Nephron (organoid): ENCODE measurements around the gene POLD4.
"Not testable (repeated sequence)": the region's sequence is repeated elsewhere in the genome, so short reads cannot be mapped to it uniquely, and the experiment has no call there.

Experiments
- H3K27ac Mint-ChIP-seq, 3 experiments: 2 replicates each; pipeline ENCODE4 v1.8.0; 2020; ENCODE audit warnings: mixed read lengths in 3 of 3, mild to moderate bottlenecking in 2 of 3, moderate library complexity in 1 of 3
- H3K27me3 Mint-ChIP-seq: 2 replicates; pipeline ENCODE4 v1.8.0; 2021; ENCODE audit warnings: low read depth, mild to moderate bottlenecking, moderate library complexity, mixed read lengths
- H3K36me3 Mint-ChIP-seq: 2 replicates; pipeline ENCODE4 v1.8.0; 2020; ENCODE audit warnings: low read depth, mixed read lengths
- H3K4me1 Mint-ChIP-seq: 2 replicates; pipeline ENCODE4 v1.8.0; 2020; ENCODE audit warnings: mixed read lengths
- H3K4me3 Mint-ChIP-seq, 3 experiments: 2 replicates each; pipeline ENCODE4 v1.8.0; 2020; ENCODE audit warnings: mild to moderate bottlenecking in 3 of 3, mixed read lengths in 3 of 3, moderate library complexity in 2 of 3
- H3K9me3 Mint-ChIP-seq: 2 replicates; pipeline ENCODE4 v1.8.0; 2020; ENCODE audit warnings: mixed read lengths
- CTCF ChIP-seq, 3 experiments: fragments of 200-600 bp; sonication (generic); IDR thresholded peaks; one replicate each; pipeline ENCODE4 v1.5.0; 2021; ENCODE audit warnings: antibody characterized with exemption in 3 of 3; ENCODE audit not compliant: unreplicated experiment in 3 of 3

POLD4 gene

DNA sequence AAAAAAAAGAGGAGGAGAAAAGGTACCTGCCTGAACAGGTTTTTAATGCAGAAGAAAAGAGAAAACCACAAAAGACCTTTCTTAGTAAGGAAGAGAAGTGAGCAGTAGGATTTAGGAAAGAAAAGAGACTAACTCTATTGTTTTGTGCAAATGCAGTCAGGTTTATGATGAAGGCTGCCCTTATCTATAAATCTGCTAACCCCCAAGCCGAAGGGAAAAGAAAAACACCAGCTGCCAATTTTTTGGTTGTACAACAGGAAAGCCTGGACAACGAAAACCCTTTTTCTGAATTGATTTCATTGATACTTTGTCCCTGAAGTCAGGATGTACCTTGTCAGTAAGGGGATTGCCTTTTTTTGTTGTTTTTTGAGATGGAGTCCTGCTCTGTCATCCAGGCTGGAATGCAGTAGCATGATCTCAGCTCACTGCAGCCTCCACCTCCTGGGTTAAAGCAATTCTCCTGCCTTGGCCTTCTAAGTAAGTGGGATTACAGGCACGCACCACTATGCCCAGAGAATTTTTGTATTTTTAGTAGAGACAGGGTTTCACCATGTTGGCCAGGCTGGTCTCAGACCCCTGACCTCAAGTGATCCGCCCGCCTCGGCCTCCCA, 21.2 kb downstream of the POLD4 start:
- Mint-ChIP-seq H3K36me3 (peaks cover 10% of the 10 kb centered on the region), H3K4me3 (no peak overlapping the region), H3K27ac (no peak overlapping the region), H3K4me1 (no peaks in the 10 kb centered on the region), H3K27me3 (no peaks in the 10 kb centered on the region), H3K9me3 (no peaks in the 10 kb centered on the region)
- no peak for TF ChIP-seq CTCF (IDR thresholded peaks at IDR 0.05; ENCODE audit: unreplicated experiment in 3 of 3)

DNA sequence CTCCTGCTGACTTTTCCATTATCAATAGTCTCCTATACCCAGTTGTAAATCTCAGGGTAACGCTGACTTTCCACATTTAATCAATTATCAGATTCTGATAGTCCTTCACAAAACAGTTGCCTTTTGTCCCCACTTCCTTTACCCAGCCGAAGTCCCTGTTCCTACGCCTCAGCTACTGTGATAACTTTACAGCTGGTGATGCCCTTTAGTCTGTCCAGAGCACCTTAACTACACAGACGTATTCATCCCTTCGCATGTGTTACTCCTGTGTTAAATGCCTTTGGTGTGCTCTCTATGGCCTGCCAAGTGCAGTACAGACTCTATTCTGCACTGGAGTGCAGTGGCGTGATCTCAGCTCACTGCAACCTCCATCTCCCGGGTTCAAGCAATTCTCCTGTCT, 29.8 kb downstream of the POLD4 start:
- no peak overlapping the region for H3K4me3 Mint-ChIP-seq
- H3K36me3 Mint-ChIP-seq = peaks cover 7% of the 10 kb centered on the region
- peaks cover 4% of the 10 kb centered on the region for H3K27me3 Mint-ChIP-seq
- H3K27ac Mint-ChIP-seq = no peak overlapping the region
- no peak for TF ChIP-seq CTCF (IDR thresholded peaks at IDR 0.05; ENCODE audit: unreplicated experiment in 3 of 3)
- H3K9me3 Mint-ChIP-seq = no peaks in the 10 kb centered on the region
- H3K4me1 Mint-ChIP-seq = peaks cover 3% of the 10 kb centered on the region

DNA sequence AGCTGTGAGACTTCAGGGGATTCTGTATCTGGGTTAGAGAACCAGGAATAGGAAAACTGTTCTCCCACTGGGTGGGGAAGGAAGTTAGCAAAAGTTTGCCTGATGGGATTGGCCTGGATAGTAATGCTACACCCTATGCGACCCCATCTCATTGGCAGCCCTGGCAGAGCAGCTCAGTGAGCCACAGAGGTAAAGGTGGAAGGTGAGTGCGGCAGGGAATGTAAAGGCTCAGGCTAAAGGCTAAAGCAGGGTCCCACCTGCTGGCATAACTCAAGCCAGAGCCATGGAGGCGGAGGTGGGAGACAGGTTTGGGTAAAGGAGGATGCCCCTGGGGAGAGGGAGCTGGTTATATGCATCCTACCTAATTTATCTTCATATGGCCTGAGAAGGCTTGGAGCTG, 31.3 kb downstream of the POLD4 start:
- Mint-ChIP-seq H3K36me3 (peaks cover 7% of the 10 kb centered on the region), H3K4me3 (no peak overlapping the region), H3K4me1 (peaks cover 9% of the 10 kb centered on the region), H3K27ac (no peak overlapping the region), H3K27me3 (peaks cover 7% of the 10 kb centered on the region), H3K9me3 (no peaks in the 10 kb centered on the region)
- TF ChIP-seq CTCF (IDR thresholded peaks at IDR 0.05; ENCODE audit: unreplicated experiment in 3 of 3) = no peak

DNA sequence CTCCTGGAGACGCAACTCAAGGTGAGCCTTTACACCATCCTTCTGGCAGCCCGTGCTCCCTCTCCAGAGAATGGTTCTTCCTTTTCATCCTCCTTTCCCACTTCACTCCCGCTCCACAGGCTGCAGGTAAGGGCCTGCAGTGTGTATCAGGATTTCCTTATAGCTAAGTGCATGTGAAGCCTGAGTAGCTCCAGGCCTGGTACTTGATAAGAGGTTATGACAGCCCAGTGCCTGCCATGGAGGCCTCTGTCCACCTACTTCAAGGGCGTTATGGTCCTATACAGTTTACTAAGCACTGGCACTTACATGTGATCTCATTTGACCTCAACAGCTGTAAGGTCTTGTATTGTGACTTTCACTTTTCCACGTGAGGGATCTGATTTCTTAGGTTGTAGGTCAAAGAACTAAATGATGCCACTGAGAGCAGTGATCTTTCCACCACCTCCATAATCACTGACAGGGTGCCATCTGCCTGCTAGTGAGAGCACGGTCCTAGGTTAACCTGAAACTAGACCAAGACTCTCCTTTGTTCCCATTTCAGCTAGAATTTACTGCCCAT, 32.0 kb downstream of the POLD4 start:
- H3K4me1 Mint-ChIP-seq = peaks cover 9% of the 10 kb centered on the region
- H3K27ac Mint-ChIP-seq = no peak overlapping the region
- H3K27me3 Mint-ChIP-seq = peaks cover 7% of the 10 kb centered on the region
- H3K36me3 Mint-ChIP-seq = peaks cover 7% of the 10 kb centered on the region
- H3K9me3 Mint-ChIP-seq = no peaks in the 10 kb centered on the region
- peak overlapping the region; percentile 25 to 38 (median 33) for H3K4me3 Mint-ChIP-seq
- no peak for TF ChIP-seq CTCF (IDR thresholded peaks at IDR 0.05; ENCODE audit: unreplicated experiment in 3 of 3)

DNA sequence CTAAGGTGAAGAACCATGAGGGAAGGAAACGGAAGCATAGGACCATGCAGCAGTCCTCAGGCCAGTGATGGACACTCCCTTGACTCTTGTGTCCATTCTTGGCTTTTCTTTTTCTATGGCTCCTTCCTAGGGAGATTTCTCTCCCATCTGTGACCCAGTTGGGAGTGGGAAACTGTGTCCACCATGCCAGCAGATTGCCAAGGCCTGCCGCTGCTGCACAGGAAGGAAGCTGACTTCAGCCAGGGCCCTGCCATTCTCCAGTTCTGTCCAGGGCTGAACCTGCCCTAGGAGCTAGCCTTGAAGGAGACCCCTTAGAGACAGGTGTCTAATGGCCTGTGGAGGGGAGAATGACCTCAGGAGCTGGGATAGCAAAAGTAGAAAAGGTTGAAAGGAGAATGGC, 32.7 kb downstream of the POLD4 start:
- H3K27ac Mint-ChIP-seq = no peak overlapping the region
- H3K27me3 Mint-ChIP-seq = peaks cover 7% of the 10 kb centered on the region
- no peak for TF ChIP-seq CTCF (IDR thresholded peaks at IDR 0.05; ENCODE audit: unreplicated experiment in 3 of 3)
- peaks cover 4% of the 10 kb centered on the region for H3K36me3 Mint-ChIP-seq
- no peak overlapping the region for H3K4me3 Mint-ChIP-seq
- H3K4me1 Mint-ChIP-seq = peaks cover 9% of the 10 kb centered on the region
- H3K9me3 Mint-ChIP-seq = no peaks in the 10 kb centered on the region

DNA sequence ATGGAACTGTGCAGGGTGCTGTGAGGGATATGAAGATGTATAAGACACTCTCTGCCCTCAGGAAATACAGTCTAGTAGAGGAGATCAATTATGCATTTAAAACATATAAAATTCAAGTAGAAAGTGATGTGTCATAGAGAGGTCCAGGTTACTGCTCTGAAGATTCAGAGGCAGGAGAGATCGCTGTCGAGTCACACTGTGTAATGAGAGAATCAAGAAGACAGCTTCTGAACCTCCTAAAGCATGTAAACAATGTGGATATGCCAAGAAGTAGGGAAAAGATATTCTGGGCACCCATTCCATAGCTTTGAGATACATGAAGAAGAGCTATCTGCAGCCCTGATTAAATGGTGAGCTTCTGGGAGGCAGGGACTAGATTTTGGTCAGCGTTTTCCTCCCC, 33.3 kb downstream of the POLD4 start:
- no peak overlapping the region for H3K27ac Mint-ChIP-seq
- no peak overlapping the region for H3K4me3 Mint-ChIP-seq
- peaks cover 4% of the 10 kb centered on the region for H3K36me3 Mint-ChIP-seq
- H3K4me1 Mint-ChIP-seq = peaks cover 9% of the 10 kb centered on the region
- H3K9me3 Mint-ChIP-seq = no peaks in the 10 kb centered on the region
- TF ChIP-seq CTCF (IDR thresholded peaks at IDR 0.05; ENCODE audit: unreplicated experiment in 3 of 3) = no peak
- peaks cover 10% of the 10 kb centered on the region for H3K27me3 Mint-ChIP-seq

DNA sequence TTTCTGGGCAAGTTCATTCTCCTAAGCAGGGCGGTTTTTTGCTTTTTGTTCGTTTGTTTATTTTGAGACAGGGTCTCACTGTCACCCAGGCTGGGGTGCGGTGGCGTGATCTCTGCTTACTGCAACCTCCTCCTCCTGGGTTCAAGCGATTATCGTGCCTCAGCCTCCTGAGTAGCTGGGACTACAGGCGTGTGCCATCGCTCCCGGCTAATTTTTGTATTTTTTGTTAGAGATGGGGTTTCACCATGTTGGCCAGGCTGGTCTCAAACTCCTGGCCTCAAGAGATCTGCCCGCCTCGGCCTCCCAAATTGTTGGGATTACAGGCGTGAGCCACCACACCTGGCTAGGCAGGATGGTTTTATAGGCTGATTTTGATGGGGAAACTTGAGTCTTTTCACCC, 34.5 kb downstream of the POLD4 start:
- Mint-ChIP-seq H3K27me3 (peaks cover 10% of the 10 kb centered on the region), H3K4me3 (peak overlapping the region; percentile 92 to 98 (median 95)), H3K27ac (peak overlapping the region in 2 of 3 experiments; percentile 45 to 49)
- H3K9me3 Mint-ChIP-seq, H3K36me3 Mint-ChIP-seq, H3K4me1 Mint-ChIP-seq: not testable (repeated sequence)
